ENCODE data around the gene C6orf89.
A peak's percentile ranks its signal among the peaks of the same experiment; 100 is the strongest.

The C6orf89 gene

GRCh38 chr6:36845233-36845632 lies 40.5 kb upstream of the C6orf89 start:
- POLR2A ChIA-PET: no interaction called here
- no peak for DNase-seq (ENCODE audit: extremely low spot score)
- CTCF ChIA-PET: no interaction called here
- TF ChIP-seq, protein P1, sequence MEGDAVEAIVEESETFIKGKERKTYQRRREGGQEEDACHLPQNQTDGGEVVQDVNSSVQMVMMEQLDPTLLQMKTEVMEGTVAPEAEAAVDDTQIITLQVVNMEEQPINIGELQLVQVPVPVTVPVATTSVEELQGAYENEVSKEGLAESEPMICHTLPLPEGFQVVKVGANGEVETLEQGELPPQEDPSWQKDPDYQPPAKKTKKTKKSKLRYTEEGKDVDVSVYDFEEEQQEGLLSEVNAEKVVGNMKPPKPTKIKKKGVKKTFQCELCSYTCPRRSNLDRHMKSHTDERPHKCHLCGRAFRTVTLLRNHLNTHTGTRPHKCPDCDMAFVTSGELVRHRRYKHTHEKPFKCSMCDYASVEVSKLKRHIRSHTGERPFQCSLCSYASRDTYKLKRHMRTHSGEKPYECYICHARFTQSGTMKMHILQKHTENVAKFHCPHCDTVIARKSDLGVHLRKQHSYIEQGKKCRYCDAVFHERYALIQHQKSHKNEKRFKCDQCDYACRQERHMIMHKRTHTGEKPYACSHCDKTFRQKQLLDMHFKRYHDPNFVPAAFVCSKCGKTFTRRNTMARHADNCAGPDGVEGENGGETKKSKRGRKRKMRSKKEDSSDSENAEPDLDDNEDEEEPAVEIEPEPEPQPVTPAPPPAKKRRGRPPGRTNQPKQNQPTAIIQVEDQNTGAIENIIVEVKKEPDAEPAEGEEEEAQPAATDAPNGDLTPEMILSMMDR (IDR thresholded peaks at IDR 0.05; ENCODE audit: control extremely low read depth, extremely low read depth, low read depth, missing control alignments): no peak

DNA sequence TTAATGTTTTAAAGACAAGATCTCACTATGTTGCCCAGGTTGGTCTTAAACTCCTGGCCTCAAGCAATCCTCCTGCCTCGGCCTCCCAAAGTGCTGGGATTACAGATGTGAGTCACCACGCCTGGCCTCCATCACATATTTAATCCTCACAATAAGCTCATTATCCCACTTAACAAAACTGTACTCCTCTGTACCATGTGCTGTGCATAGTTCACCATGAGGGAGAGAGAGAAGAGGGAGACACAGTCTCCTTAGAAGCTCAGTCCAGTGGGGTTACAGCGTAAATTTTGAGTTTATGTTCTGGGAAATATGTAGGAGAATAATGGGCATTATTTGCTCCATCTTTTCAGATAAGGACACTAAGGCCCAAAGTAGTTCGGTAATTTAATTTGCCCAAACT lies 38.6 kb upstream of the C6orf89 start:
- TF ChIP-seq, protein P1 (IDR thresholded peaks at IDR 0.05; ENCODE audit: control extremely low read depth, extremely low read depth, low read depth, missing control alignments): no peak
- ChIA-PET POLR2A (no interaction called here), CTCF (interaction anchor here (1.2 to 7.7 kb wide), 3 partner anchors 16 to 79 kb away, joined by 4 to 87 read pairs (median 75); no protein-coding TSS in a partner anchor)
- DNase-seq (ENCODE audit: extremely low spot score): no peak

GRCh38 chr6:36847991-36848390 lies 37.8 kb upstream of the C6orf89 start:
- DNase-seq (ENCODE audit: extremely low spot score): no peak
- TF ChIP-seq, protein P1 (IDR thresholded peaks at IDR 0.05; ENCODE audit: control extremely low read depth, extremely low read depth, low read depth, missing control alignments): no peak
- CTCF ChIA-PET: interaction anchor here (1.2 to 7.7 kb wide), 5 partner anchors 15 to 80 kb away, joined by 3 to 87 read pairs (median 7); partner anchors contain the start of gene C6orf89
- POLR2A ChIA-PET: no interaction called here

- ChIA-PET POLR2A (no interaction called here), CTCF (interaction anchor here (1.1 to 7.7 kb wide), 12 partner anchors 8 to 158 kb away, joined by 3 to 87 read pairs (median 7); partner anchors contain the start of gene C6orf89)
- DNase-seq (ENCODE audit: extremely low spot score): no peak
- TF ChIP-seq, protein P1 (IDR thresholded peaks at IDR 0.05; ENCODE audit: control extremely low read depth, extremely low read depth, low read depth, missing control alignments): no peak
Measured at GRCh38 chr6:36848658-36849441, 36.9 kb upstream of the C6orf89 start.

DNA sequence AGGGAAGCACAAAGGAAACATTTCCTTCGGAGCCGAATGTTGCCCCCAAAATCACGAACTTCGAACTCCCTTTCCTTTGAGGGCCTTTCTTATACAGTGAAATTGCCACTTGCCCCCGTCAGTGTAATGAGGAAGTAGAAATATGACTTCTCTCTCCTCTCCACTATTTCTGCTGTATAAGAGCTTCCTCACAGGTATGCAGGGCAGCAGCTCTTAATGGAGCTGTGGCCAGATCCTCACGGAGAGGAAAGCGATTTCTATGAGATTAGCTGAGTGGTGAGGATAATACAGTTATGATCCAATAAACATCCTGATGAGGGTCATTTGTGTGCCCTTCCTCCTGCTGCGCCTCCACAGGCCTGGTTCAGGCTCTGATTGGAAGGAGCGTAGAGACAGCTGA lies 35.7 kb upstream of the C6orf89 start:
- TF ChIP-seq, protein P1 (IDR thresholded peaks at IDR 0.05; ENCODE audit: control extremely low read depth, extremely low read depth, low read depth, missing control alignments): no peak
- POLR2A ChIA-PET: no interaction called here
- CTCF ChIA-PET: interaction anchor here (0.8 to 7.7 kb wide), 17 partner anchors 9 to 169 kb away, joined by 3 to 87 read pairs (median 7); partner anchors contain the start of gene C6orf89
- no peak for DNase-seq (ENCODE audit: extremely low spot score)

DNA sequence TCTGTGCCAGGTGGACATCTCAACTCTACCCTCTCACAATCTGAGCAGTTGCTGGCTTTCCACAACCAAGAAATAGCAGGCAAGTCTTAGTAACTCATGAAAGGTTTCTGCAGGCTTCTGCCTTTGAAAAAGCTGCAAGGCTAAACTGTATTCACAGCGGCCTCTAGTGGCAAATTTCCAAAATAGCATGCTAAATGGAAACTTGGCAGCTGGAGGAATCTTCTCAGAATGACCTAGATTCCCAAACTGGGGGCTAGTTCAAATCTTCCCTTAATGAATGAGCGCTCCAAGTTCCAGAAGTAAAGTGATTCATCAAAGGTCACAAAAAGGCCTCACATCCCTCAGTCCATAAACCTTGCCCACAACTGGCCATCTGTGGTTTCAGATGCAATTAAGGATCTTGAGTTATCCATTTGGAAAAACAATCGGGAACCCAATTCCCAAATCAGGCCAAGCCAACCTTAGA lies 34.6 kb upstream of the C6orf89 start:
- CTCF ChIA-PET: interaction anchor here (0.6 to 7.7 kb wide), 30 partner anchors 8 to 407 kb away, joined by 3 to 87 read pairs (median 6); partner anchors contain the start of genes PPIL1, TBC1D22B and TMEM217
- TF ChIP-seq, protein P1 (IDR thresholded peaks at IDR 0.05; ENCODE audit: control extremely low read depth, extremely low read depth, low read depth, missing control alignments): peak; percentile 76
- DNase-seq (ENCODE audit: extremely low spot score): peak; percentile 70
- POLR2A ChIA-PET: no interaction called here
